H1 (cell line): Measurements from ENCODE around the gene SEMA4F. TPM values are rescaled to one million over a fixed set of nuclear protein-coding genes. Genes with fewer than 3 reads are reported as not detected.

ENCODE experiments used
- CTCF ChIA-PET: fragments of 300-600 bp; sonication (Branson Sonifier 250); formaldehyde crosslinking; loops from one replicate; lab custom pipeline; 2021; ENCODE audit not compliant: partially characterized antibody; lab: Charles Lee
- POLR2A ChIA-PET: fragments of 300-600 bp; sonication (Branson Sonifier 250); formaldehyde crosslinking; loops from one replicate; lab custom pipeline; 2021; ENCODE audit warnings: inconsistent platforms; ENCODE audit not compliant: partially characterized antibody; lab: Charles Lee
- DNase-seq, 2 experiments: peaks; one replicate each; pipeline versions ENCODE4 v3.0.0 to v3.0.0-alpha.2; 2010 to 2022; ENCODE audit warnings: low spot score in 2 of 2, low read depth in 1 of 2, mixed read lengths in 1 of 2
- FAIRE-seq: peaks from 2 replicates; lab custom pipeline; 2011; peaks lifted over from hg19 to GRCh38; lab: Jason Lieb, UNC
- H2AFZ ChIP-seq: 2 replicates; pipeline ENCODE4 v1.8.1; 2012; ENCODE audit warnings: low read length, inconsistent platforms
- H2AK5ac ChIP-seq: 2 replicates; pipeline ENCODE4 v1.6.1; 2013; ENCODE audit warnings: low read depth, low read length
- H2BK120ac ChIP-seq: replicated peaks from 2 replicates; pipeline ENCODE3; 2013; ENCODE audit warnings: low read depth, low read length, inconsistent platforms
- H2BK12ac ChIP-seq: 2 replicates; pipeline ENCODE4 v1.6.1; 2013; ENCODE audit warnings: low read depth, low read length
- H2BK15ac ChIP-seq: 2 replicates; pipeline ENCODE4 v1.6.1; 2013; ENCODE audit warnings: low read length
- H2BK20ac ChIP-seq: 2 replicates; pipeline ENCODE4 v1.6.1; 2013; ENCODE audit warnings: low read length
- H2BK5ac ChIP-seq: 2 replicates; pipeline ENCODE4 v1.6.1; 2013; ENCODE audit warnings: low read depth, low read length
- H3K14ac ChIP-seq: 2 replicates; pipeline ENCODE4 v1.6.1; 2013; ENCODE audit warnings: inconsistent platforms; ENCODE audit not compliant: insufficient read length
- H3K18ac ChIP-seq: 2 replicates; pipeline ENCODE4 v1.6.1; 2013; ENCODE audit warnings: low read length; ENCODE audit errors: extremely low read depth
- H3K23ac ChIP-seq: 2 replicates; pipeline ENCODE4 v1.6.1; 2013; ENCODE audit warnings: inconsistent platforms; ENCODE audit not compliant: insufficient read length
- H3K23me2 ChIP-seq: 2 replicates; pipeline ENCODE4 v1.6.1; 2013; ENCODE audit warnings: low read depth, low read length
- H3K27ac ChIP-seq: 2 replicates; pipeline ENCODE4 v1.6.1; 2011; ENCODE audit warnings: low read depth, low read length, inconsistent platforms
- H3K27me3 ChIP-seq, 4 experiments: replicated peaks in 1 of 4; 1 replicate in 1 of 4; 2 replicates in 3 of 4; pipeline versions ENCODE4 v1.6.1 to v1.8.1; 2011 to 2013; ENCODE audit warnings: low read length in 3 of 4, mild to moderate bottlenecking in 3 of 4, inconsistent platforms in 2 of 4, mixed read lengths in 2 of 4, moderate library complexity in 1 of 4; ENCODE audit not compliant: control insufficient read depth in 3 of 4, insufficient read depth in 3 of 4; ENCODE audit errors: extremely low read depth in 1 of 4
- H3K36me3 ChIP-seq, 4 experiments: 2 replicates each; pipeline versions ENCODE4 v1.6.1 to v1.8.1; 2011 to 2013; ENCODE audit warnings: mild to moderate bottlenecking in 4 of 4, low read length in 3 of 4, moderate library complexity in 2 of 4, control low read depth in 1 of 4, inconsistent platforms in 1 of 4; ENCODE audit not compliant: insufficient read depth in 4 of 4, control insufficient read depth in 2 of 4
- H3K4ac ChIP-seq: replicated peaks from 2 replicates; pipeline ENCODE3; 2013; ENCODE audit warnings: low read length, low read depth, mixed read lengths, inconsistent platforms; ENCODE audit not compliant: insufficient read length
- H3K4me1 ChIP-seq, 4 experiments: replicated peaks in 1 of 4; 1 replicate in 1 of 4; 2 replicates in 3 of 4; pipeline versions ENCODE4 v1.6.1 to v1.8.1; 2011 to 2013; ENCODE audit warnings: low read length in 3 of 4, inconsistent platforms in 2 of 4, mixed read lengths in 1 of 4; ENCODE audit not compliant: insufficient read depth in 4 of 4, control insufficient read depth in 3 of 4
- H3K4me2 ChIP-seq, 2 experiments: 2 replicates each; pipeline versions ENCODE4 v1.6.1 to v1.8.1; 2011 to 2013; ENCODE audit warnings: low read depth in 2 of 2, low read length in 2 of 2, control low read depth in 1 of 2, inconsistent platforms in 1 of 2, mild to moderate bottlenecking in 1 of 2; ENCODE audit not compliant: insufficient read depth in 1 of 2
- H3K4me3 ChIP-seq, 4 experiments: fragments of 200-600, 300-600 bp in 1 of 4; sonication (generic), shearing (Covaris generic), sonication (Bioruptor Twin) in 1 of 4; 2 replicates each; pipeline versions ENCODE4 v1.5.1 to v1.8.1; 2011 to 2016; ENCODE audit warnings: low read length in 4 of 4, low read depth in 3 of 4, control low read depth in 2 of 4, inconsistent platforms in 2 of 4, mild to moderate bottlenecking in 2 of 4, mixed read lengths in 1 of 4, moderate library complexity in 1 of 4; ENCODE audit not compliant: insufficient read depth in 2 of 4; ENCODE audit errors: extremely low read depth in 1 of 4
- H3K56ac ChIP-seq: replicated peaks from 2 replicates; pipeline ENCODE3; 2013; ENCODE audit warnings: low read depth, mild to moderate bottlenecking, mixed read lengths, low read length, inconsistent platforms; ENCODE audit not compliant: insufficient read length
- H3K79me1 ChIP-seq: 2 replicates; pipeline ENCODE4 v1.6.1; 2013; ENCODE audit warnings: low read depth, low read length, control low read depth
- H3K79me2 ChIP-seq, 2 experiments: 2 replicates each; pipeline versions ENCODE4 v1.6.1 to v1.8.1; 2012 to 2013; ENCODE audit warnings: low read length in 2 of 2, mild to moderate bottlenecking in 2 of 2, inconsistent platforms in 1 of 2; ENCODE audit not compliant: insufficient read depth in 2 of 2, control insufficient read depth in 1 of 2
- H3K9ac ChIP-seq, 4 experiments: replicated peaks in 1 of 4; 1 replicate in 1 of 4; 2 replicates in 3 of 4; pipeline versions ENCODE4 v1.6.1 to v1.8.1; 2011 to 2013; ENCODE audit warnings: low read depth in 3 of 4, low read length in 3 of 4, control low read depth in 2 of 4, mild to moderate bottlenecking in 2 of 4, moderate library complexity in 2 of 4, inconsistent platforms in 1 of 4; ENCODE audit errors: extremely low read depth in 1 of 4
- H3K9me3 ChIP-seq, 2 experiments: 2 replicates each; pipeline versions ENCODE4 v1.6.1 to v1.8.1; 2012 to 2013; ENCODE audit warnings: mild to moderate bottlenecking in 2 of 2, moderate library complexity in 2 of 2, control low read depth in 1 of 2, inconsistent platforms in 1 of 2, low read depth in 1 of 2, low read length in 1 of 2, mixed read lengths in 1 of 2; ENCODE audit not compliant: insufficient read depth in 2 of 2
- H4K20me1 ChIP-seq, 2 experiments: replicated peaks in 1 of 2; 2 replicates each; pipeline versions ENCODE3 to v1.8.1; 2011 to 2013; ENCODE audit warnings: inconsistent platforms in 2 of 2, low read length in 2 of 2, mild to moderate bottlenecking in 1 of 2; ENCODE audit not compliant: insufficient read depth in 2 of 2, control insufficient read depth in 1 of 2
- H4K5ac ChIP-seq: 2 replicates; pipeline ENCODE4 v1.6.1; 2013; ENCODE audit warnings: low read length, low read depth, mixed read lengths, inconsistent platforms; ENCODE audit not compliant: insufficient read length
- H4K8ac ChIP-seq: 2 replicates; pipeline ENCODE4 v1.8.0; 2013; ENCODE audit warnings: mild to moderate bottlenecking, moderate library complexity, low read length, inconsistent platforms; ENCODE audit not compliant: insufficient read depth; ENCODE audit errors: extremely low read depth
- H4K91ac ChIP-seq: replicated peaks from 2 replicates; pipeline ENCODE3; 2013; ENCODE audit warnings: low read length, mixed read lengths, inconsistent platforms; ENCODE audit not compliant: insufficient read length
- BRCA1 ChIP-seq: IDR thresholded peaks from 2 replicates; pipeline ENCODE4 v1.6.1; 2012; ENCODE audit warnings: low read depth, low read length, improper control_type of control experiment
- FOSL1 ChIP-seq: IDR thresholded peaks from 2 replicates; pipeline ENCODE4 v1.6.1; 2011; ENCODE audit warnings: mild to moderate bottlenecking, low read depth, low read length, moderate library complexity; ENCODE audit not compliant: insufficient read depth
- RNF2 ChIP-seq: fragments of 200-900, 300-1000 bp; sonication (generic); IDR thresholded peaks from 2 replicates; pipeline ENCODE4 v1.7.1; 2016; ENCODE audit warnings: borderline replicate concordance, low read depth, mild to moderate bottlenecking, antibody characterized with exemption, low read length; ENCODE audit not compliant: poor library complexity, severe bottlenecking; ENCODE audit errors: missing control alignments
- SP4 ChIP-seq: IDR thresholded peaks from 2 replicates; pipeline ENCODE4 v1.6.1; 2012; ENCODE audit warnings: low read length, inconsistent platforms
- YY1 ChIP-seq: IDR thresholded peaks from 2 replicates; pipeline ENCODE4 v1.6.1; 2011; ENCODE audit warnings: low read depth, mild to moderate bottlenecking, low read length
- ZNF274 ChIP-seq: IDR thresholded peaks from 2 replicates; pipeline ENCODE4 v1.7.0; 2012; ENCODE audit warnings: low read length, borderline replicate concordance; ENCODE audit errors: extremely low read depth
- WGBS, 2 experiments: shearing (Covaris generic) in 1 of 2; methylation state at CpG; one replicate each; pipeline versions ENCODE4 v1.1.6 to v1.1.7; 2013 to 2015; ENCODE audit warnings: low lambda C conversion rate in 2 of 2, mixed read lengths in 2 of 2, inconsistent platforms in 1 of 2, low coverage in 1 of 2, missing lambda C conversion rate in 1 of 2; ENCODE audit not compliant: insufficient replicate concordance in 2 of 2, insufficient coverage in 1 of 2, insufficient read length in 1 of 2; ENCODE audit errors: extremely low coverage in 1 of 2, missing lambda C conversion rate in 1 of 2; 5-methylcytosine and 5-hydroxymethylcytosine counted together
- polyA plus RNA-seq, 7 experiments: library from polyadenylated mRNA; depleted of rRNA in 3 of 7; stranded (reverse) in 5 of 7; unstranded in 2 of 7; fragments of >200 nt in 5 of 7; fragments of 200-250 nt in 2 of 7; gene quantifications; 1 replicate in 5 of 7; 2 replicates in 1 of 7; 4 replicates in 1 of 7; pipeline versions ENCODE4 v1.2.1 to v1.2.3, GENCODE V29; 2011 to 2013; ENCODE audit warnings: missing spikeins in 2 of 7, mixed read lengths in 2 of 7
- total RNA-seq: library from RNA; stranded (reverse); fragmentation: NEBNext Ultra II Directional; extraction: Animal tissue kit (Norgen Biotek cat#: 25700); gene quantifications from 2 replicates; pipeline ENCODE4 v1.2.1, GENCODE V29; 2021

Gene SEMA4F
- total and polyA plus RNA-seq, 2 of the 8 experiments (the other 6 are each of a cell fraction or from before 2014, with no cell fraction given), result 3.3 to 3.4 TPM

GRCh38 chr2:74679615-74680014, 25.6 kb downstream of the SEMA4F start:
- TF ChIP-seq RNF2 (no peak), ZNF274 (no peak), BRCA1 (no peak), SP4 (no peak), YY1 (no peak), FOSL1 (no peak)
- Histone ChIP-seq H3K79me2 (no peaks in the 10 kb centered on the region), H3K23me2 (no peaks in the 10 kb centered on the region), H3K18ac (no peak overlapping the region), H2BK15ac (no peak overlapping the region), H3K4me1 (no peaks in the 10 kb centered on the region), H2BK120ac (no peak overlapping the region), H3K27me3 (no peaks in the 10 kb centered on the region; a peak in 1 of 7 replicates), H3K4ac (no peak overlapping the region), H4K8ac (no peak overlapping the region), H3K9me3 (no peaks in the 10 kb centered on the region), H3K9ac (no peak overlapping the region), H4K20me1 (peaks cover 0 to 2% of the 10 kb centered on the region in 2 experiments), H2BK5ac (no peak overlapping the region), H3K4me3 (no peak overlapping the region), H3K36me3 (no peaks in the 10 kb centered on the region), H3K27ac (no peak overlapping the region), H3K79me1 (no peaks in the 10 kb centered on the region), H3K23ac (no peak overlapping the region), H3K14ac (no peak overlapping the region), H3K4me2 (no peak overlapping the region), H2BK20ac (no peak overlapping the region), H3K56ac (no peak overlapping the region), H2AFZ (no peak overlapping the region), H2BK12ac (no peak overlapping the region), H4K91ac (no peak overlapping the region), H2AK5ac (no peak overlapping the region), H4K5ac (no peak overlapping the region)
- 95% methylated on average over 9 of the region's 15 CpGs; no CpG with 5 or more reads in 1 of the 2 experiments for WGBS, 2 experiments
- ChIA-PET CTCF (interaction anchor here (2.1 kb wide), 1 partner anchor 11 kb away, joined by 6 read pairs; no protein-coding TSS in a partner anchor), POLR2A (no interaction called here)
- FAIRE-seq, result no peak
- DNase-seq, result peak in 1 of 2 experiments; percentile 37
